ENCODE data around the gene POLK.

- TF ChIP-seq POLR2A (IDR thresholded peaks at IDR 0.05; ENCODE audit: low read length): no peak
- TF ChIP-seq GATA1 (IDR thresholded peaks at IDR 0.05; ENCODE audit: low read depth, low read length): no peak
These were observed 56.0 kb downstream of the POLK start for GRCh38 chr5:75567710-75568109.
